Neural cell (in vitro differentiated cells): ENCODE results near the gene MYLK. TPM values are rescaled to one million over a fixed set of nuclear protein-coding genes. Genes with fewer than 3 reads are reported as not detected.

Source experiments
- H2AFZ ChIP-seq: fragments of 200-600, 300-800 bp; sonication (generic), shearing (Covaris generic); 2 replicates; pipeline ENCODE4 v1.6.0; 2014; ENCODE audit warnings: low read depth, mild to moderate bottlenecking, antibody characterized with exemption, low read length, moderate library complexity
- H3F3A ChIP-seq: fragments of 200-600 bp; shearing (Covaris generic); 2 replicates; pipeline ENCODE4 v1.6.1; 2016; ENCODE audit warnings: mild to moderate bottlenecking, moderate library complexity, mixed read lengths, antibody characterized with exemption, low read length; ENCODE audit not compliant: insufficient read depth, poor library complexity, severe bottlenecking
- H3K27ac ChIP-seq: fragments of 200-600, 300-800 bp; sonication (generic), shearing (Covaris generic); 2 replicates; pipeline ENCODE4 v1.5.1; 2014; ENCODE audit warnings: mild to moderate bottlenecking, low read length, moderate library complexity
- H3K27me3 ChIP-seq: fragments of 300-800, 200-600 bp; sonication (generic), shearing (Covaris generic); 2 replicates; pipeline ENCODE4 v1.6.0; 2014; ENCODE audit warnings: mild to moderate bottlenecking, low read depth, low read length, moderate library complexity; ENCODE audit not compliant: insufficient read depth
- H3K36me3 ChIP-seq: fragments of 300-800, 200-600 bp; sonication (generic), shearing (Covaris generic); 2 replicates; pipeline ENCODE4 v1.5.1; 2014; ENCODE audit warnings: mild to moderate bottlenecking, antibody characterized with exemption, low read length, moderate library complexity; ENCODE audit not compliant: insufficient read depth
- H3K4me2 ChIP-seq: fragments of 300-800, 200-600 bp; sonication (generic), shearing (Covaris generic); 2 replicates; pipeline ENCODE4 v1.6.0; 2014; ENCODE audit warnings: mild to moderate bottlenecking, low read length
- H3K4me3 ChIP-seq: fragments of 300-800, 200-600 bp; sonication (generic), shearing (Covaris generic); 2 replicates; pipeline ENCODE4 v1.5.1; 2014; ENCODE audit warnings: mild to moderate bottlenecking, low read length, moderate library complexity
- H3K79me2 ChIP-seq: fragments of 200-600 bp; shearing (Covaris generic); replicated peaks from 2 replicates; pipeline ENCODE4 v1.6.0; 2014; ENCODE audit warnings: mild to moderate bottlenecking, low read length, moderate library complexity; ENCODE audit not compliant: insufficient read depth
- H3K9ac ChIP-seq: fragments of 300-800, 200-600 bp; sonication (generic), shearing (Covaris generic); 2 replicates; pipeline ENCODE4 v1.6.1; 2016; ENCODE audit warnings: mild to moderate bottlenecking, low read length, mixed read lengths
- H3K9me2 ChIP-seq: fragments of 200-600 bp; shearing (Covaris generic); 2 replicates; pipeline ENCODE4 v1.6.1; 2016; ENCODE audit warnings: mild to moderate bottlenecking, low read length, mixed read lengths; ENCODE audit not compliant: insufficient read depth
- H3K9me3 ChIP-seq: fragments of 200-600, 300-800 bp; sonication (generic), shearing (Covaris generic); 2 replicates; pipeline ENCODE4 v1.6.1; 2016; ENCODE audit warnings: mild to moderate bottlenecking, mixed run types, low read length, moderate library complexity, mixed read lengths
- H4K20me1 ChIP-seq: fragments of 200-600 bp; shearing (Covaris generic); 2 replicates; pipeline ENCODE4 v1.6.1; 2016; ENCODE audit warnings: mild to moderate bottlenecking, mixed run types; ENCODE audit not compliant: insufficient read depth
- EP300 ChIP-seq: fragments of 450-650 bp; conservative IDR thresholded peaks from 2 replicates; pipeline ENCODE4 v1.6.1; 2014; ENCODE audit warnings: antibody characterized with exemption, mild to moderate bottlenecking, moderate library complexity; ENCODE audit not compliant: poor library complexity, severe bottlenecking
- EZH2 ChIP-seq: fragments of 200-600, 300-800 bp; shearing (Covaris generic), sonication (generic); IDR thresholded peaks from 2 replicates; pipeline ENCODE4 v1.6.1; 2014; ENCODE audit warnings: antibody characterized with exemption, low read length, borderline replicate concordance, mild to moderate bottlenecking; ENCODE audit not compliant: insufficient read depth, poor library complexity, severe bottlenecking
- MXI1 ChIP-seq: fragments of 450-650 bp; conservative IDR thresholded peaks from 2 replicates; pipeline ENCODE4 v1.6.1; 2014; ENCODE audit warnings: antibody characterized with exemption, mild to moderate bottlenecking; ENCODE audit not compliant: poor library complexity, severe bottlenecking
- POLR2AphosphoS5 ChIP-seq: IDR thresholded peaks from 2 replicates; pipeline ENCODE4 v1.6.1; 2012
- RAD21 ChIP-seq: fragments of 450-650 bp; conservative IDR thresholded peaks from 2 replicates; pipeline ENCODE4 v1.6.1; 2014; ENCODE audit warnings: antibody characterized with exemption, mild to moderate bottlenecking, moderate library complexity
- SMC3 ChIP-seq: fragments of 450-650 bp; conservative IDR thresholded peaks from 2 replicates; pipeline ENCODE4 v1.6.1; 2014; ENCODE audit warnings: antibody characterized with exemption, mild to moderate bottlenecking, moderate library complexity; ENCODE audit not compliant: poor library complexity
- TAF1 ChIP-seq: IDR thresholded peaks from 2 replicates; pipeline ENCODE4 v1.6.1; 2012; ENCODE audit warnings: low read depth
- polyA plus RNA-seq: library from polyadenylated mRNA; depleted of rRNA; stranded (reverse); fragments of >200 nt; gene quantifications from 2 replicates; pipeline ENCODE4 v1.2.3, GENCODE V29; 2014
- TF ChIP-seq, protein P1 (sequence below): fragments of 450-650 bp; IDR thresholded peaks from 2 replicates; pipeline ENCODE4 v1.5.1; 2014; ENCODE audit warnings: antibody characterized with exemption, mild to moderate bottlenecking, moderate library complexity; ENCODE audit not compliant: poor library complexity, severe bottlenecking
- TF ChIP-seq, protein P2 (sequence below): IDR thresholded peaks from 2 replicates; pipeline ENCODE4 v1.6.1; 2012; ENCODE audit warnings: borderline replicate concordance

The MYLK gene
- polyA plus RNA-seq, 1 donor from 2014 or later, result 0.43 TPM

DNA sequence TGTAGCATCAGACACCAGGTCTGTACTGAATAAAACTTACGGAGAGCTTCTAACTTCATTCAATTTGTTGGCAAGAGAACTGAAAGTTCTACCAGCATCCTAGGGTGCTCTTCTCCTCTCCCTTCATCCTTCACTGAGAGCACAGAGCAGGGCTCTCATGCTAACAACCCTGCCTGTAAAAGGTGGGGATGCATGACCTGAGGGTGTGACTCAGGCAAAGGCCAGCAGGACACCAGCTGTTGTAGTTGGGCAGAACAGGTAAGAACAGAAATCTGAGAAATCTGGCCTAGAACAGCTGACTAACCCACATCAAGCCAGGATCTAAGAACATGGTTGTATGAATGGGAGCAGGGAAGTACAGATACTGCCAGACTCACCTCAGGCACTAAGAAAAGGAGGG, 64.2 kb downstream of the MYLK start:
- no peak for TF ChIP-seq MXI1
- TF ChIP-seq RAD21, result no peak
- TF ChIP-seq, protein P1, sequence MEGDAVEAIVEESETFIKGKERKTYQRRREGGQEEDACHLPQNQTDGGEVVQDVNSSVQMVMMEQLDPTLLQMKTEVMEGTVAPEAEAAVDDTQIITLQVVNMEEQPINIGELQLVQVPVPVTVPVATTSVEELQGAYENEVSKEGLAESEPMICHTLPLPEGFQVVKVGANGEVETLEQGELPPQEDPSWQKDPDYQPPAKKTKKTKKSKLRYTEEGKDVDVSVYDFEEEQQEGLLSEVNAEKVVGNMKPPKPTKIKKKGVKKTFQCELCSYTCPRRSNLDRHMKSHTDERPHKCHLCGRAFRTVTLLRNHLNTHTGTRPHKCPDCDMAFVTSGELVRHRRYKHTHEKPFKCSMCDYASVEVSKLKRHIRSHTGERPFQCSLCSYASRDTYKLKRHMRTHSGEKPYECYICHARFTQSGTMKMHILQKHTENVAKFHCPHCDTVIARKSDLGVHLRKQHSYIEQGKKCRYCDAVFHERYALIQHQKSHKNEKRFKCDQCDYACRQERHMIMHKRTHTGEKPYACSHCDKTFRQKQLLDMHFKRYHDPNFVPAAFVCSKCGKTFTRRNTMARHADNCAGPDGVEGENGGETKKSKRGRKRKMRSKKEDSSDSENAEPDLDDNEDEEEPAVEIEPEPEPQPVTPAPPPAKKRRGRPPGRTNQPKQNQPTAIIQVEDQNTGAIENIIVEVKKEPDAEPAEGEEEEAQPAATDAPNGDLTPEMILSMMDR, result no peak
- TF ChIP-seq TAF1, result no peak
- TF ChIP-seq SMC3, result no peak
- no peak for TF ChIP-seq EP300
- TF ChIP-seq, protein P2, sequence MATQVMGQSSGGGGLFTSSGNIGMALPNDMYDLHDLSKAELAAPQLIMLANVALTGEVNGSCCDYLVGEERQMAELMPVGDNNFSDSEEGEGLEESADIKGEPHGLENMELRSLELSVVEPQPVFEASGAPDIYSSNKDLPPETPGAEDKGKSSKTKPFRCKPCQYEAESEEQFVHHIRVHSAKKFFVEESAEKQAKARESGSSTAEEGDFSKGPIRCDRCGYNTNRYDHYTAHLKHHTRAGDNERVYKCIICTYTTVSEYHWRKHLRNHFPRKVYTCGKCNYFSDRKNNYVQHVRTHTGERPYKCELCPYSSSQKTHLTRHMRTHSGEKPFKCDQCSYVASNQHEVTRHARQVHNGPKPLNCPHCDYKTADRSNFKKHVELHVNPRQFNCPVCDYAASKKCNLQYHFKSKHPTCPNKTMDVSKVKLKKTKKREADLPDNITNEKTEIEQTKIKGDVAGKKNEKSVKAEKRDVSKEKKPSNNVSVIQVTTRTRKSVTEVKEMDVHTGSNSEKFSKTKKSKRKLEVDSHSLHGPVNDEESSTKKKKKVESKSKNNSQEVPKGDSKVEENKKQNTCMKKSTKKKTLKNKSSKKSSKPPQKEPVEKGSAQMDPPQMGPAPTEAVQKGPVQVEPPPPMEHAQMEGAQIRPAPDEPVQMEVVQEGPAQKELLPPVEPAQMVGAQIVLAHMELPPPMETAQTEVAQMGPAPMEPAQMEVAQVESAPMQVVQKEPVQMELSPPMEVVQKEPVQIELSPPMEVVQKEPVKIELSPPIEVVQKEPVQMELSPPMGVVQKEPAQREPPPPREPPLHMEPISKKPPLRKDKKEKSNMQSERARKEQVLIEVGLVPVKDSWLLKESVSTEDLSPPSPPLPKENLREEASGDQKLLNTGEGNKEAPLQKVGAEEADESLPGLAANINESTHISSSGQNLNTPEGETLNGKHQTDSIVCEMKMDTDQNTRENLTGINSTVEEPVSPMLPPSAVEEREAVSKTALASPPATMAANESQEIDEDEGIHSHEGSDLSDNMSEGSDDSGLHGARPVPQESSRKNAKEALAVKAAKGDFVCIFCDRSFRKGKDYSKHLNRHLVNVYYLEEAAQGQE, result no peak
- TF ChIP-seq POLR2AphosphoS5, result no peak
- no peak for TF ChIP-seq EZH2
- H3K9me2 ChIP-seq, result no peaks in the 10 kb centered on the region
- no peaks in the 10 kb centered on the region for H3K27me3 ChIP-seq
- no peak overlapping the region for H3K4me2 ChIP-seq
- H3K36me3 ChIP-seq, result no peaks in the 10 kb centered on the region
- H2AFZ ChIP-seq, result no peak overlapping the region
- H3K9ac ChIP-seq, result no peak overlapping the region
- H3K79me2 ChIP-seq, result no peaks in the 10 kb centered on the region
- no peak overlapping the region for H3K4me3 ChIP-seq
- no peaks in the 10 kb centered on the region for H3F3A ChIP-seq
- no peaks in the 10 kb centered on the region for H4K20me1 ChIP-seq
- no peak overlapping the region for H3K27ac ChIP-seq
- H3K9me3 ChIP-seq, result no peaks in the 10 kb centered on the region

DNA sequence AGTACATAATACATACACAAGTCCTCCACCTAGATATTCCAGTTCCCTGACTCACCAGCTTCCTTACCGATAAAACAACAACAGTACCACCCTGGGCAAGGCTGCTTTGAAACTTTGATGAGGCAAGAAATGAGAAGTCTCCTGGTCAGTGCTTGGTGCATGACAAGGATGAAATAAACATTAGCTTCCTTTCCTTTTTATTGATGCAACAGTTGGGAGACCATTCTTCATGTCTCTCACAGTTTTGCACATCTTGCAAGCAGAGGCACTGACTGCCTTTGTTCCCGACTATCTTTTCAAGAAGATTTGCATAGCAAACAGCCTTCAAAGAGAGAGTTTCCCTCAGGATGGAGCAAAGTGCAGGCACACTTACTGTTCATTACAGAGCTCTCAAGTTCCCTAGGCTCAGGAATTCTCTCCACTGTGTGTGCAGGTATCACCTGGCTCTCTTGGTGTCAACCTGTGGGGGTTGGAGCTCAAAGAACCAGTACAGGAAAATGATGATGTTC, 65.2 kb downstream of the MYLK start:
- H4K20me1 ChIP-seq, result no peaks in the 10 kb centered on the region
- no peaks in the 10 kb centered on the region for H3K79me2 ChIP-seq
- no peak overlapping the region for H3K9ac ChIP-seq
- H3K27ac ChIP-seq, result no peak overlapping the region
- H2AFZ ChIP-seq, result no peak overlapping the region
- no peaks in the 10 kb centered on the region for H3K9me3 ChIP-seq
- H3K36me3 ChIP-seq, result no peaks in the 10 kb centered on the region
- no peak overlapping the region for H3K4me2 ChIP-seq
- no peaks in the 10 kb centered on the region for H3K27me3 ChIP-seq
- no peaks in the 10 kb centered on the region for H3K9me2 ChIP-seq
- no peak overlapping the region for H3K4me3 ChIP-seq
- TF ChIP-seq, protein P2, result no peak
- no peak for TF ChIP-seq SMC3
- no peak for TF ChIP-seq EP300
- no peak for TF ChIP-seq MXI1
- TF ChIP-seq, protein P1, result no peak
- no peaks in the 10 kb centered on the region for H3F3A ChIP-seq
